SU-DHL-6 (cell line): ENCODE data around the gene IQSEC2.

ENCODE experiments used
- H2AFZ ChIP-seq: fragments of 200-600 bp; sonication (generic); 2 replicates; pipeline ENCODE4 v1.6.1; 2014; ENCODE audit warnings: low read depth, mild to moderate bottlenecking, moderate library complexity, mixed read lengths, antibody characterized with exemption, low read length; ENCODE audit not compliant: severe bottlenecking
- H3F3A ChIP-seq: fragments of 200-600 bp; shearing (Covaris generic); 2 replicates; pipeline ENCODE4 v1.6.0; 2016; ENCODE audit warnings: antibody characterized with exemption, mild to moderate bottlenecking; ENCODE audit not compliant: insufficient read depth
- H3K27ac ChIP-seq: fragments of 200-600 bp; sonication (generic); 2 replicates; pipeline ENCODE4 v1.5.1; 2016; ENCODE audit warnings: low read depth, mild to moderate bottlenecking, low read length, moderate library complexity, mixed read lengths
- H3K27me3 ChIP-seq: fragments of 200-600 bp; sonication (generic), shearing (Covaris generic); 2 replicates; pipeline ENCODE4 v1.6.0; 2014; ENCODE audit warnings: mild to moderate bottlenecking, low read length
- H3K36me3 ChIP-seq: fragments of 200-600 bp; sonication (generic); 2 replicates; pipeline ENCODE4 v1.6.1; 2014; ENCODE audit warnings: mild to moderate bottlenecking, low read length, mixed read lengths
- H3K4me2 ChIP-seq: fragments of 300-600, 200-600 bp; shearing (Covaris generic), sonication (generic); 2 replicates; pipeline ENCODE4 v1.6.0; 2014; ENCODE audit warnings: low read length, low read depth, mild to moderate bottlenecking; ENCODE audit not compliant: poor library complexity, severe bottlenecking
- H3K4me3 ChIP-seq: fragments of 200-600 bp; sonication (generic); 2 replicates; pipeline ENCODE4 v1.5.1; 2014; ENCODE audit warnings: antibody characterized with exemption, low read length, mild to moderate bottlenecking, mixed read lengths; ENCODE audit not compliant: insufficient read depth, poor library complexity, severe bottlenecking
- H3K79me2 ChIP-seq: fragments of 200-600 bp; sonication (generic); 2 replicates; pipeline ENCODE4 v1.6.1; 2014; ENCODE audit warnings: mild to moderate bottlenecking, low read length, moderate library complexity; ENCODE audit not compliant: insufficient read depth
- H3K9ac ChIP-seq: fragments of 200-600 bp; sonication (generic); 2 replicates; pipeline ENCODE4 v1.7.0; 2014; ENCODE audit warnings: mild to moderate bottlenecking, low read length
- H3K9me2 ChIP-seq: fragments of 200-600 bp; sonication (generic); replicated peaks from 2 replicates; pipeline ENCODE4 v1.6.1; 2014; ENCODE audit warnings: low read length; ENCODE audit not compliant: insufficient read depth
- H3K9me3 ChIP-seq: fragments of 200-600 bp; sonication (generic); 2 replicates; pipeline ENCODE4 v1.6.1; 2014; ENCODE audit warnings: low read length, mixed read lengths; ENCODE audit not compliant: insufficient read depth
- H4K20me1 ChIP-seq: fragments of 200-600 bp; sonication (generic); 2 replicates; pipeline ENCODE4 v1.6.1; 2014; ENCODE audit warnings: low read depth, mild to moderate bottlenecking, antibody characterized with exemption, low read length, moderate library complexity, mixed read lengths
- EZH2phosphoT487 ChIP-seq: fragments of 200-600 bp; sonication (generic), shearing (Covaris generic); conservative IDR thresholded peaks from 2 replicates; pipeline ENCODE4 v1.6.1; 2018; ENCODE audit warnings: mild to moderate bottlenecking, antibody characterized with exemption, low read length, moderate library complexity, mixed read lengths
- TF ChIP-seq, protein P1 (sequence below): fragments of 200-600 bp; sonication (generic); IDR thresholded peaks from one replicate; pipeline ENCODE4 v1.5.1; 2017; ENCODE audit warnings: antibody characterized with exemption, mild to moderate bottlenecking, low read length, moderate library complexity; ENCODE audit not compliant: insufficient read depth, poor library complexity, severe bottlenecking

Gene IQSEC2

DNA sequence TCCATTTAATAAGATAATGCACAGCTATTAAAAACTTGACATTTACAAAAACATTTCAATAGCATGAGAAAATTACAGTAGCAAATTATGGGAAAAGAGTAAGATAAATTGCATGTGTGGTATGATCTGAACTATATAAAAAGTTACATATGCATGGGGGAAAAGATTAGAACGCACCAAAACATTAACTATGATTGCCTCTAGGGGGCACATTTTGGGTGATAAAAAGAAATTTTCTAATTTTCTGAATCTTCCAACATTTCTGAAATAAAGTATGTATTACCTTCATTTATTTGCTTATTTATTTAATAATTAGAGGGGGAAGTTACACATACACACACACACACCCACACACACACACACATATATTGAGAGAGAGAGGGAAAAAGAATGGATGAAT is 36.8 kb downstream of the IQSEC2 start:
- Histone ChIP-seq H3F3A (no peaks in the 10 kb centered on the region), H3K79me2 (no peaks in the 10 kb centered on the region), H3K4me2 (no peak overlapping the region), H3K36me3 (no peaks in the 10 kb centered on the region), H3K4me3 (no peak overlapping the region), H3K27ac (no peak overlapping the region), H3K9me2 (no peaks in the 10 kb centered on the region), H3K27me3 (no peaks in the 10 kb centered on the region), H3K9ac (no peak overlapping the region), H2AFZ (no peak overlapping the region), H4K20me1 (no peaks in the 10 kb centered on the region), H3K9me3 (no peaks in the 10 kb centered on the region)
- no peak for TF ChIP-seq EZH2phosphoT487
- TF ChIP-seq, protein P1, sequence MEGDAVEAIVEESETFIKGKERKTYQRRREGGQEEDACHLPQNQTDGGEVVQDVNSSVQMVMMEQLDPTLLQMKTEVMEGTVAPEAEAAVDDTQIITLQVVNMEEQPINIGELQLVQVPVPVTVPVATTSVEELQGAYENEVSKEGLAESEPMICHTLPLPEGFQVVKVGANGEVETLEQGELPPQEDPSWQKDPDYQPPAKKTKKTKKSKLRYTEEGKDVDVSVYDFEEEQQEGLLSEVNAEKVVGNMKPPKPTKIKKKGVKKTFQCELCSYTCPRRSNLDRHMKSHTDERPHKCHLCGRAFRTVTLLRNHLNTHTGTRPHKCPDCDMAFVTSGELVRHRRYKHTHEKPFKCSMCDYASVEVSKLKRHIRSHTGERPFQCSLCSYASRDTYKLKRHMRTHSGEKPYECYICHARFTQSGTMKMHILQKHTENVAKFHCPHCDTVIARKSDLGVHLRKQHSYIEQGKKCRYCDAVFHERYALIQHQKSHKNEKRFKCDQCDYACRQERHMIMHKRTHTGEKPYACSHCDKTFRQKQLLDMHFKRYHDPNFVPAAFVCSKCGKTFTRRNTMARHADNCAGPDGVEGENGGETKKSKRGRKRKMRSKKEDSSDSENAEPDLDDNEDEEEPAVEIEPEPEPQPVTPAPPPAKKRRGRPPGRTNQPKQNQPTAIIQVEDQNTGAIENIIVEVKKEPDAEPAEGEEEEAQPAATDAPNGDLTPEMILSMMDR: no peak

DNA sequence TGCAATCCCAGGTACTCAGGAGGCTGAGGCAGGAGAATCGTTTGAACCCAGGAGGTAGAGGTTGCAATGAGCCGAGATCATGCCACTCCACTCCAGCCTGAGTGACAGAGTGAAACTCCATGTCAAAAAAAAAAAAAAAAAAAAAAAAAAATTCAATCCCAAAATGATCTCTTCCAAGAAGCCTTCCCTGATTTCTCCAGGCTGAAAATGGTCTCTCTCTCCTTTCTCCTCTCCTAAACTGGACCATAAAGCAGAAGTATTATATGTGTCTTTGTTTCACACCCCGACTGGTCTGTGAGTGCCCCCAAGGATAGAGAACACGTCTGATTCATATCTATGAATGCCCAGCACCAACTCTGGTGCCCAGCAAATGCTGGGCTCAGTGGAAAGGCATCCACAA is 39.1 kb downstream of the IQSEC2 start:
- Histone ChIP-seq H3K79me2 (no peaks in the 10 kb centered on the region), H4K20me1 (no peaks in the 10 kb centered on the region)

DNA sequence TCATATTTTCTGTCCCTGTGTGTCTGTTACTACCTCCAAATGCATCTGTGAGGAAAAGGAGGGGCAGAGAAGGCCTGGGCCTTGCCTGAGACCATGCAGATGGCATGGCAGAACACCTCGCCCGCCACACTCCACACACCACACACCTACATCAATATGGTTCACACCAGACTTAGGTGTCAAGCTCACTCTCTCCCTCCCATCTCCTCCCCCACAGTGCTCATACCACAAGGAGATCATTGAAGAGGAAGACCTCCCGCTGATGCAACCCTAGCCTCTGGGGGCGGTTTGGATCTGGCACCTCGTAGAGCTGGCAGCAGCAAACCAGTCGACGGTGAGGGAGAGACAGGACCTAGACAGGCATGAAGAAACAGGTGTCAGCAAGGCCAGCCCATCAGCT is 39.8 kb downstream of the IQSEC2 start:
- Histone ChIP-seq H3K27me3 (no peaks in the 10 kb centered on the region), H3K27ac (no peak overlapping the region), H3K9me3 (no peaks in the 10 kb centered on the region), H4K20me1 (no peaks in the 10 kb centered on the region), H3K9me2 (no peaks in the 10 kb centered on the region), H3K4me2 (no peak overlapping the region), H3K4me3 (no peak overlapping the region), H3K9ac (no peak overlapping the region), H3K79me2 (no peaks in the 10 kb centered on the region), H3F3A (no peaks in the 10 kb centered on the region), H2AFZ (no peak overlapping the region), H3K36me3 (no peaks in the 10 kb centered on the region)
- no peak for TF ChIP-seq EZH2phosphoT487
- TF ChIP-seq, protein P1: no peak

More for the DNA sequence above, 39.1 kb downstream of the IQSEC2 start:
- H3K27ac ChIP-seq: no peak overlapping the region
- no peak overlapping the region for H2AFZ ChIP-seq
- no peaks in the 10 kb centered on the region for H3K9me3 ChIP-seq
- no peak overlapping the region for H3K4me3 ChIP-seq
- TF ChIP-seq, protein P1: no peak
- TF ChIP-seq EZH2phosphoT487: no peak
- no peaks in the 10 kb centered on the region for H3K27me3 ChIP-seq
- no peaks in the 10 kb centered on the region for H3K36me3 ChIP-seq
- H3K9me2 ChIP-seq: no peaks in the 10 kb centered on the region
- H3F3A ChIP-seq: no peaks in the 10 kb centered on the region
- no peak overlapping the region for H3K9ac ChIP-seq
- H3K4me2 ChIP-seq: no peak overlapping the region
